HG02852 (cell line): ENCODE data around the gene TMPO.
A peak's percentile ranks its signal among the peaks of the same experiment; 100 is the strongest.
"Not testable (repeated sequence)": the region's sequence is repeated elsewhere in the genome, so short reads cannot be mapped to it uniquely, and the experiment has no call there.

ENCODE experiments used
- ATAC-seq: cut with Tn5 transposase; IDR thresholded peaks from one replicate; pipeline ENCODE4 v1.9.1; 2021; ENCODE audit warnings: mild to moderate bottlenecking, moderate library complexity; ENCODE audit not compliant: unreplicated experiment

The TMPO gene

DNA sequence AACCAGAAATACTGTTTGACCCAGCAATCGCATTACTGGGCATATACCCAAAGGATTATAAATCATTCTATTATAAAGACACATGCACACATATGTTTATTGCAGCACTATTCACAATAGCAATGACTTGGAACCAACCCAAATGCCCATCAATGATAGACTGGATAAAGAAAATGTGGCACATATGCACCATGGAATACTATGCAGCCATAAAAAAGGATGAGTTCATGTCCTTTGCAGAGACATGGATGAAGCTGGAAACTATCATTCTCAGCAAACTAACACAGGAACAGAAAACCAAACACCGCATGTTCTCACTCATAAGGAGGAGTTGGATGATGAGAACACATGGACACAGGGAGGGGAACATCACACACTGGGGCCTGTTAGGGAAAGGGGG lies 61.4 kb downstream of the TMPO start:
- ATAC-seq, result not testable (repeated sequence)

DNA sequence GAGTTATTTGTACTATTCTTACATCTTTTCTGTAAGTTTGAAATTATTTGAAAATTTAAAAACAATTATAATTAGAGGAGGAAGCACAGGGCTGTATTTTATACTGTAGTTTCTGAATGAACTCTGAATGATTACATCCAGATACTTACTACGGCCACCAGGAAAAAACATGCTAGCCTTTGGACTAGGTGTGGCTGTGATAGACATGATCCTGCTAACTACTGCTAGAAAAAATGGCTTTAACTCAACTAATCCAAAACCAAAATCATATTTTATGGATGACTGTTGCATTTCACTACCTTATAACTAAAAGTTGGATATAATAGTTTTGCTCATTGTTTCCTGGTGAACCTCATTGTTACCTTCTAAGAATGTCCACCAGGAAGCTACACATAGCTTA lies 63.0 kb downstream of the TMPO start:
- no peak for ATAC-seq

DNA sequence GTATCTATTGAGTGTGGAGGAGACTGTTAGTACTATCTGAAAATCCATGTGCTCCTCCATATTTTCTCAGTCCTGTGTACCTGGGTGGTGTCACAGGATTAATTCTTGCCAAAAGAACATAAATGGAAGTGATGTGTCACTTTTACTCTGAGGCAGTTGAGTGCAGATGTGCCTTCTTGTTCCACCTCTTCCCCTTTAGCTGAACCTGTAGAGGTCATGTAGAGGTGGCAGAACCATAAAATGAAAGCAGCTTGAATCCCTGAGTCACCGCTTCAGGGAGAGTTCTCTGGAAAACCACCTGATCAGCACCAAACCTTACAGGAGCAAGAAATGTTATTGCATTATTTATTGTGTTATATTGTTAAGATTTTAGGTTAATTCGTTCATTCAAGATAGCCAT lies 63.4 kb downstream of the TMPO start:
- ATAC-seq, result no peak

DNA sequence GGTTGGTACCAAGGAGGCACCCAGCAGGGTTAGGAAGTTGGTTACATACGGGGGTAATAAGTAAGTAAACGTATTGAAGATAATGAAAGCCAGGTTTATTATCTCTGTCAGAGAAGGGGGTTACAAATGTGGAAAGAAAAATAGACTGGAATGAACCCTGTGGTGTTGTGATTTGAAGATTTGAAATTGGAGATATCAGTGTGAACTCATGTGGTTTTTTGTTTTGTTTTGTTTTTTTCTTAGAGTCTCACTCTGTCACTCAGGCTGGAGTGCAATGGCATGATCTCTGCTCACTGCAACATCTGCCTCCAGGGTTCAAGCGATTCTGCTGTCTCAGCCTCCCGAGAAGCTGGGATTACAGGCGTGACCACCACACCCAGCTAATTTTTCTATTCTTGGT lies 64.0 kb downstream of the TMPO start:
- no peak for ATAC-seq

DNA sequence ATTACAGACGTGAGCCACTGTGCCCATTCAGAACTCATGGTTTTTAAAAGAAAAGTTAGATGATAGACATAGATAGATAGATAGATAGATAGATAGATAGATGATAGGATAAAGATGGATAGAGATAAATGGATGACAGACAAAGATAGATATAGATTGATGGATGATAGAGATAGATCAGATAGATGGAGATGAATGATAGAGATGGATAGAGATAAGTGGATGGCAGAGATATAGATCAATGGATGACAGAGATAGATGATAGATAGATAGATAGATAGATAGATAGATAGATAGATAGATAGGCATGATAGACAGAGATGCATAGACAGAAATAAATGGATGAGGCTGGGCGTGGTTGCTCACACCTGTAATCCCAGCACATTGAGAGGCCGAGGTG lies 64.4 kb downstream of the TMPO start:
- ATAC-seq, result no peak

DNA sequence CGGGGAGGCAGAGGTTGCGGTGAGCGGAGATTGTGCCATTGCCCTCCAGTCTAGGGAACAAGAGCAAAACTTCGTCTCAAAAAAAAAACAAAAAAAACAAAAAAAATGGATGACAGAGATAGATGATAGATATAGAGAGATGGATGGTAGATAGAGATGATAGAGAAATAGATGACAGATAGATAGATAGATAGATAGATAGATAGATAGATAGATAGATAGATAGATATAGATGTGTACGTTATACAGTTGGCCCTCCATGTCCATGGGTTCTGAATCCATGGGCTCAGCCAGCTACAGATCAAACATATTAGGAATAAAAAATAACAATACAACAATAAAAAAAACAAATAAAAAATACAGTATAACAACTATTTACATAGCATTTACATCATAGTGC lies 65.3 kb downstream of the TMPO start:
- no peak for ATAC-seq

DNA sequence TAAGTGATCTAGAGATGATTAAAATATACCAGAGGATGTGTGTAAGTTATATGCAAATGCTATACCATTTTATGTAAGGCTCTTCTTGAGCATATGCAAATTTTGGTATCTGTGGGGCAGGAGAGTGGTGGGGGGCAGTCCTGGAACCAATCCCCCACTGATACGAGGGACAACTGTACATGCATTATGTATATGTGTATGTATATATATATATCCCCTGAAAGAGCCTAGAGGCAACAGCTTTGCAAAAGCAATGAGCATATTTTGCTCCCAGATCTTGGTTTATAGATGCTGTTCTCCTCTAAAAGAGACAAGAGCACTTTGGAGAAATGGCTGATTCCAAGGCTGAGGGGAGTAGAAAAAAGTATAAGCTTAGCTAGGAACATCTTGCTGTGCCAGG lies 65.7 kb downstream of the TMPO start:
- no peak for ATAC-seq

DNA sequence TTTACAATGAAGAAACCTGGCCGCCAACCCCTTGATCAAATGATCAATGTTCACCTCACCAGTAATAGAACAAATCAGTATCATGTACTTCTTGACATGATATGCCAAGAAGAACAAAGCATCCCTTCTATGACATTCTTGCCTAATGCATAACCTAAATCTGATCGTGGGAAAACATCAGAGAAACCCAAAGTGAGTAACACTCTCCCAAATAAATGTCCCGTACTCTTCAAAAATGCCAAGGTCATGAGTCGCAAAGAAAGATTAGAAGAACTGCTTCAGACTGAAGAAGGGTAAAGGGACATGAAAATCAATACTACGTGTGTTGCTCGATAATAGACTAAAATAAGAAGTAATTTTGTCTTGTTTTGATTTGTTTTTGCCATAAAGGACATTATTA lies 66.7 kb downstream of the TMPO start:
- no peak for ATAC-seq

DNA sequence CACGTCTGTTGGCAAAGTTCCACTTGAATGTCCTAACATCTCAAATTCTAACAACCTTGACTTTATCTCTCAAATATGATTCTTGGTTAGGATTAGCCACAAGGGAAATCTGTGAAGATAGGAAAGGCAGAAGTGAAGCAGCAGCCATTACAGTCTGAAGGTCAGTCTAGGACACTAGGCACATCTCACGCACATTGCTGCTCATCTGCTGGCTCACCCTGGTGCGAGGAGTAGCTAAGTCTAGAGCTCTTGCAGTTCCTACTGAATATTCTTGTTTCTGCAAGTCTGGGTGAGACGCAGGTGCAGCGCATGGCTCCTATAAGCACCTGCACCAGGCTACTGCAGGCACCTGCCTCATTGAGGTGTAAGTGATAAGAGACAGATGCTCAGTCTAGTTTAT lies 71.7 kb downstream of the TMPO start:
- ATAC-seq, result no peak

DNA sequence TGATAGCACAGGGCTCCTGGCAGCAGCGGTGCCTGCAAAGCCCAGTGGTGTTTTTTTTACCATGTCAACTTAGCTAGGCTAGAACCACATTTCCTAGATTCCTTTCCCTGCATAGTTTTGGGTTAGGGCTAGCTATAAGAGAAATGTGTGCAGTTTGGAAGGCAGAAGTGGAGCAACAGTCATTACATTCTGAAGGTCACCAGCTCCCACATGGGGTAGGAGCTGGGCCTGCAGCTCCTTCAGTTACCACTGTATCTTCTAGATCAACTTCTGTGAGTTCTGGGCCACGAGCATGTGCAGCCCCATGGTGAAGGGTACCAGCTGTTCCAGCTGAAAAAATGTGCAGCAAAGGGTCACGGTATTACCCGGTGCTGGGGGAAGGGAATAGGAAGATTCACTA lies 75.8 kb downstream of the TMPO start:
- no peak for ATAC-seq

DNA sequence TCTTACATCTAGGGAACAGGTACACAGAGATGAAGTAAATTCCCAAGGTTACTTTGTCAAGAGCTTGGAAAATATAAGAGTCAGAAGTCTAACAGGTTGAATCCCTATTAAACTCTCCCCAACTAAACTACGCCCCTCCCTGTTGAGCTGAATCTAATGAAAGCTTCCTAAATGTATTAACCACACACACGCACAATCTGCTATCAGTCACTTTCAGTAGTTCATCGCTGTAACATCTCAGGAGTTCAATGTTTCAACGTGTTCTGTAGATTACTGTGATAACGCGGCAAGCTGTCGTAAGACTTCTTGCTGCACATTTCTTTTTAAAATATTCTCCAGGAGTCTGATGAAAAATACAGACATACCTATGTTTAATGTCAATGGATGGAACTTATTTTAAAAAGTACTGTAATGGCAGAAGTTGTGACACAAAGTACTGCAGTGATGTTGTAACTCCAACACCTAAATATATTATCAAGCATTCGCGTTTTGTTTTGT lies 77.5 kb downstream of the TMPO start:
- ATAC-seq, result no peak

DNA sequence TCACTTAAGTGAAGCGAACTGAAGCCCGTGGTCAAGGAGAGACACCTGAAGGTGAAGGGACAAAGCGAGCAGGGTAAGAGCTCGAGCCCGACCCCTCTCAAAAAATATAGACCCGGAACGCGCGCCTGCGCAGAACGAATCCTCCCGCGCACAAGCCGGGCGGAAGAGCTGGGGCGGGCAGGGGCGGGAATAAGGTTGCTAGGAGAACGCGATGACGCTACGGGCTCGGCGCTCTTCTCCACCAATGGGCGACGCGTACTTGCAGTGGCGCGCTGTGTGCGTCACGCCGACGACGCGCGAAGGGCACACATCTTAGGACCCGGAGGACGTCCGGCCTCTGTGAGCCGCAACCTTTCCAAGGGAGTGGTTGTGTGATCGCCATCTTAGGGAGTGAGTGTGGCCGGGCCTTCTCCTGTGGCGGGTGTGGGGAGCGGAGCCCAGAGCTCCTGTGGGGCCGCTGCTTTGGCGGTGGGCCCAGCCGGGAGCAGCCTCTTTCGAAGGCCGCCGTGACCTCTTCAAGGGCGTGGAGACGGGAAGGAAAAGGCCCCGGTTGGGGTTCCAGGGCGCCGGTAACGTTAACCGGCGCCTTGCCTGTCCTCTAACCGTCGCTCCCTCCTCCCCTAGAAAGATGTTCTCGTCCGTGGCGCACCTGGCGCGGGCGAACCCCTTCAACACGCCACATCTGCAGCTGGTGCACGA lies 78.1 kb downstream of the TMPO start, which contains the start of gene SLC25A3:
Gene SLC25A3, plus strand, starts transcription at position 336 of the 699 bp plus-strand sequence. Its CDS starts 293 bp downstream, at position 629.
- ATAC-seq, result peak; percentile 99

DNA sequence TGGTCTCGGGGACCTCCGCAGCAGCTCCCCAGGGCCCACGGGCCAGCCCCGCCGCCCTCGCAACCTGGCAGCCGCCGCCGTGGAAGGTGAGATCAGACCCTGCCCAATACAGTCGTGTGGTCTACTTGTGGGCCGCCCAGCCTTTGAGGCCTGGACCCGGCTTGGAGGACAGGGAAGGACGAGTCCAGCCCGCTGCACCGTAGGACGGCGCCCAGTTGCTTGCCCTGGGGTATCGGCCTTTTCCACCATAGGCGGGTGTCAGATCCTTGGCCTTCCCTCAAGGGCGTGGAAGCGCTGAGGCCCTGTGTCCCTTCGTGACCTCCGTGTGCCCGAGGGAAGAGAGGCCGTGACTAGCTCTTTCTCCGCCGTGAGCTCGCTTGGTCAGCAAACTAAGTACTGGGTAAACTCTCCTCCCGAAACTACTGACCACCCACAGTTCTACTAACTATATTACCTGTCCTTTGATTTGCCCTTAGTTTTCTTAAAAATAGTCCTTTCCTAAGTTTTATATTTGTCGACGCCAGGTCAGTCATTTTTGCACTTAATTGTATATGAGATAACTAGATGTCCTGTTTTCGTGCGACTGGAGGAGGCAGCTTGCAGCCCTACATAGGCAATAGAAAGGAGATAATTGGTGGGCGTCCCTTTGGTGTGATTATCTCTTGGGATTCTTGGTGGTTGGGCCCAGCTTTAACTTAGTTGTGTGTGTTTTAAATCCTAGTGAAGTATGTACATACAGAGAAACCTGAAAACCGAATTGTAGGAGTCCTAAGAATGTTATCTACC lies 78.9 kb downstream of the TMPO start:
- peak; percentile 11 for ATAC-seq

DNA sequence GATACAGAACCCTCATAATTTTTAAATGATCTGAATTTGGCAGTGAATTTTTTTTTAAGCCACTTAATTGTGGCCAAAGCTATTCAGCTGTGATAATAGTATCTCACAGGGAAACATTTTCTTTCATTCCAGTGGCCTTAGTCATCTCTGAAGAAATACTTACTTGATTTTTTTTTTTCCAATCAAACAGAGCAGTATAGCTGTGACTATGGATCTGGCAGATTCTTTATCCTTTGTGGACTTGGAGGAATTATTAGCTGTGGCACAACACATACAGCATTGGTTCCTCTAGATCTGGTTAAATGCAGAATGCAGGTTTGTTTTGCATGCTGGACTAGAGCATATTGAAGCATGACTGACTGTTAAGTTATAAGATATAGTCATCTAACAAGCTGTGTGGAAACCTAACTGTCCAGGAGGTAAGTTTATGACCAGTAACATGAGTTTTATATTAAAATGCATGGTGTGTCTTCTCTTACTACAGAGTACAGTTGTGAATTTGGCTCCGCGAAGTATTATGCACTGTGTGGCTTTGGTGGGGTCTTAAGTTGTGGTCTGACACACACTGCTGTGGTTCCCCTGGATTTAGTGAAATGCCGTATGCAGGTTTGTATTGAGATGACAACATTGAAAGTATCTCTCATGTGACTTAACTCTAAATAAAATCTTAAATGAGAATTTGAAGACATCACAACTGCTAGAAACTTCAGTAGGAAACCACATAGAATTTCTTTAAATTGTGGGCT lies 80.0 kb downstream of the TMPO start:
- ATAC-seq, result no peak

DNA sequence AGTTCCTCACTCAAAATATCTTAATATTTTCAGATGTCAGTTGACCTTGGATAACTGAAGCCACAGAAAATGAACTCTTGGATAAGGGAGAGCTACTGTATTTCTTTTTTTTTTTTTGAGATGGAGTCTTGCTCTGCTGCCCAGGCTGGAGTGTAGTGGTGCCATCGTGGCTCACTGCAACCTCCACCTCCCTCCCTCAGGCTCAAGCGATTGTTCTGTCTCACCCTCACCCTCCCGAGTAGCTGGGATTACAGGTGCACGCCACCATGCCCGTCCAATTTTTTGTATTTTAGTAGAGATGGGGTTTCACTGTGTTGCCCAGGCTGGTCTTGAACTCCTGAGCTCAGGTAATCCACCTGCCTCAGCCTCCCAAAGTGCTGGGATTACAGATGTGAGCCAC lies 81.9 kb downstream of the TMPO start:
- not testable (repeated sequence) for ATAC-seq
